GM03348 (cell line): ENCODE data around the gene CFAP54.
"Not testable (repeated sequence)": the region's sequence is repeated elsewhere in the genome, so short reads cannot be mapped to it uniquely, and the experiment has no call there.

Experiments
- DNase-seq: peaks from one replicate; pipeline ENCODE4 v3.0.0; 2012; ENCODE audit warnings: low spot score

Gene CFAP54

GRCh38 chr12:96635844-96636243 is 146.5 kb downstream of the CFAP54 start:
- no peak for DNase-seq

- no peak for DNase-seq
Measured at GRCh38 chr12:96636895-96637294, 147.5 kb downstream of the CFAP54 start.

GRCh38 chr12:96648923-96649322 is 159.5 kb downstream of the CFAP54 start:
- no peak for DNase-seq

GRCh38 chr12:96652870-96653269 is 163.5 kb downstream of the CFAP54 start:
- DNase-seq, result no peak

GRCh38 chr12:96658075-96658474 is 168.7 kb downstream of the CFAP54 start:
- DNase-seq, result no peak

- DNase-seq, result no peak
Measured at GRCh38 chr12:96669786-96670185, 180.4 kb downstream of the CFAP54 start.

- no peak for DNase-seq
Measured at GRCh38 chr12:96670334-96670899, 181.0 kb downstream of the CFAP54 start.

- not testable (repeated sequence) for DNase-seq
Measured at GRCh38 chr12:96675519-96675918, 186.1 kb downstream of the CFAP54 start.

GRCh38 chr12:96677363-96677762 is 188.0 kb downstream of the CFAP54 start:
- DNase-seq, result no peak

GRCh38 chr12:96687719-96688118 is 198.3 kb downstream of the CFAP54 start:
- DNase-seq, result no peak

GRCh38 chr12:96698521-96698920 is 209.1 kb downstream of the CFAP54 start:
- DNase-seq, result no peak

GRCh38 chr12:96698965-96699364 is 209.6 kb downstream of the CFAP54 start:
- DNase-seq, result no peak

- DNase-seq, result no peak
Measured at GRCh38 chr12:96701856-96702255, 212.5 kb downstream of the CFAP54 start.

GRCh38 chr12:96710127-96710745 is 220.9 kb downstream of the CFAP54 start:
- DNase-seq, result no peak

- no peak for DNase-seq
Measured at GRCh38 chr12:96711364-96711763, 222.0 kb downstream of the CFAP54 start.

- no peak for DNase-seq
Measured at GRCh38 chr12:96714199-96714598, 224.8 kb downstream of the CFAP54 start.

GRCh38 chr12:96719660-96720362 is 230.4 kb downstream of the CFAP54 start:
- peak; percentile 25 for DNase-seq

- DNase-seq, result peak; percentile 24
Measured at GRCh38 chr12:96720363-96720705, 231.0 kb downstream of the CFAP54 start.

GRCh38 chr12:96729466-96729865 is 240.1 kb downstream of the CFAP54 start:
- DNase-seq, result not testable (repeated sequence)

GRCh38 chr12:96729886-96730285 is 240.5 kb downstream of the CFAP54 start:
- no peak for DNase-seq

- DNase-seq, result peak; percentile 19
Measured at GRCh38 chr12:96743606-96744005, 254.2 kb downstream of the CFAP54 start.

- no peak for DNase-seq
Measured at GRCh38 chr12:96749999-96750398, 260.6 kb downstream of the CFAP54 start.

GRCh38 chr12:96751626-96752025 is 262.2 kb downstream of the CFAP54 start:
- DNase-seq, result no peak

- no peak for DNase-seq
Measured at GRCh38 chr12:96752211-96752610, 262.8 kb downstream of the CFAP54 start.
